Effector CD8-positive, alpha-beta T cell (primary cell): ENCODE measurements around the gene ITGA7.
A peak's percentile ranks its signal among the peaks of the same experiment; 100 is the strongest.

ENCODE experiments used
- DNase-seq: peaks from one replicate; lab custom pipeline; 2025; lab: John Stamatoyannopoulos, UW

The ITGA7 gene

DNA sequence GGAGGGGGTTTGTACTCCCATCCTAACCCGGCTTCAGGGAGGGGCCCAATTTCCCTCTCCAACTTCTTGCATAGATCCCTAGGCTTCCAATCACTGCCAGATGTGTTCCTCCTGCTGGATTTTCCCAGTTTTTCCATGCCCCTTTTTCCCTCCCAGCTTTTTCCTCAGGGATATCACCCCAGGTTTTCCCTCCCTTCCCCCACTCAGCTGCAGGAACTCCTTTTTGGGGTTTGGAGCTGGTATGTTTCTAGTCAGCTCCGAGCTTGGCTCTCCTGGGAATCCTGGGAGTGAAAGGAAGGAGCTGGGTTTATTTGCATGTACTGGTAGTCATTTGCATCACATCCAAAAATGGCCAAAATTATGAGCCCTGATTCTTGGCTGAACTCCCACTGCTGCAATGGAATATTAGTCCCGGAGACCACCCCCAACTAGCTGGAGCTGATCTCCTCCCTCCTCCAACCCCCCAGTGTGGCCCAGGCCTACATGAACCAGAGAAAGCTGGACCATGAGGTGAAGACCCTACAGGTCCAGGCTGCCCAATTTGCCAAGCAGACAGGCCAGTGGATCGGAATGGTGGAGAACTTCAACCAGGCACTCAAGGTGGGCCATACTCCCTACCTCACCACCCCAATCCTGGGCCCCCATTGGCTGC, 11.0 kb upstream of the ITGA7 start:
- DNase-seq: no peak

DNA sequence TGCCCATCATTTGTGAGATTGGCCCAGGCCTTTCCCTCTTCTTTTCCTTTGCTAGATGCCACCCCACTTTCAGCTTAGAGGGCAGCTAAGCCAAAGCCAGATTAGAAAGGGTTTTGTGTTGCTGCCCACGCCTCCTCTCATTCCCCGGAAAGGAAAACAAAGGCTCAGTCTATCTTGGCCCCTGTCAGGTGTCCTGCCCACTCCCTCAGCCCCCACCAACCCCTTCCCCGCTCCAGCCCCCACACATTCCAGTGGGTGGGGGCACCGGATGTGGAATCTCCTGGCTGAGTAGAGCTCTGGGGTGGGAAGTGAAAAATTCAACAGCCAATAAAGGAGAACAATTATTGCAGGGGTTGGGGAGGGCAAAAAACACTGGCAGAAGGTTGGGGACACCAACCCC, 10.3 kb upstream of the ITGA7 start:
- no peak for DNase-seq

DNA sequence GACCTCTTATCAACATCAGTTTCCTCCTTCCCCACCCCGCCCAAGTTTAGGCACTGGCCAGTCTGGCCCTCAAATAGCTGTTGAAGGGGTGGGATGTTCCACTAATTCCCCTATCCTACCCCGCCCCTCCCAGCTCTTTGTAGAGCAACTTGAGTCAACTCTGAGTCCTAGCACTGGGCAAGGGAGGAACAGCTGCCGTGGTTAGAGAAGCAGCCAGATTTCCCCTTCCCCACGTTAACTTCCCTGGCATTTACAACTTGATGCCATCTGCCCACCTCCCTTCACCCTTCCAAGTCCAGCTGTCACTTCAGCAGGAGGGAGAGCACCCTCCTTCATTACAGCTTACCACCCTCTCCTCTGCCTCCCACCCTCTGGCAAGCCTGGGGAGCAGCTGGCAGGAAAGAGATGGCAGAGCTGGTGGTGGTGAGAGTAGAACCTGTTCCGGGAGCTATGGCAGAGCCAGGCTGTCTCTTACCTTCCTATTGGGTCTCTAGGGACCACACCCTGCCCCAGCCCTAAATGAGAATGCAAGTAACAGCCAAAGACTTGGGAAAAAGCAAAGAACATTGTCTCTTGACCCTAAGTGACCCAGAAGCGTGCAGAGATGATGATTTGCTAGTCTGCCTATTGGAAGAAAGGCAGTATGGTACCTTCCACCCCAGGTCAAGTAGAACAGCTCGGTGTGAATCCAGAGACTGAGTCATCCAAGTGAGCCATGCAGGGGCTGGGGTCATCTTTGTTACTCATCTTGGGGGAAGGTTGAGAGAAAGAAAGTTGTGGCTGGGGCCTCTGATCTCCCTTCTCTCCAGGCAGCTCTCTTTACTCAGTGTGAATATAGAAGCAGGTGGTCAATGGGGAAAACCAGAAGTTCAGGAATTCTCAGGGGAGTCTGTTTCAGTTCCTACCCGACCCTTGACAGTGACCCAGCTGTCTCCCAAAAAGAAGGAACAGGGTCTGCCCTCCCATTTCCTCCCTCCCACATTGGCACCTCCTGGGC, 9.6 kb upstream of the ITGA7 start:
- no peak for DNase-seq

DNA sequence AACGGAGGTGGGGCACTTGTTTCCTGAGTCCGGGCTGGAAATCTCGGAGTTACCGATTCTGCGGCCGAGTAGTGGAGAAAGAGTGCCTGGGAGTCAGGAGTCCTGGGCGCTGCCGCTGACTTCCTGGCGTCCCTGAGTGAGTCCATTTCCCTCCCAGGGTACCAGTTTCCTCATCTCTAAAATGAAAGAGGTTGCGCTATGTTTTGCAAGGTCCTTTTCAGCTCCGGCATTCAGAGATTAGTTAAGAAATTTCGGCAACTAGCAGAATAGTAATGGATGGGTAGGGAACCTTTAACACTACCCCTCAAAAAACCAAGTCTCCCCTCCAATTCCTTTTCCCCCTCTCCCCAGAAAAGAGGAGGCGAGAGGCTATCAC, 8.9 kb upstream of the ITGA7 start:
- DNase-seq: no peak

DNA sequence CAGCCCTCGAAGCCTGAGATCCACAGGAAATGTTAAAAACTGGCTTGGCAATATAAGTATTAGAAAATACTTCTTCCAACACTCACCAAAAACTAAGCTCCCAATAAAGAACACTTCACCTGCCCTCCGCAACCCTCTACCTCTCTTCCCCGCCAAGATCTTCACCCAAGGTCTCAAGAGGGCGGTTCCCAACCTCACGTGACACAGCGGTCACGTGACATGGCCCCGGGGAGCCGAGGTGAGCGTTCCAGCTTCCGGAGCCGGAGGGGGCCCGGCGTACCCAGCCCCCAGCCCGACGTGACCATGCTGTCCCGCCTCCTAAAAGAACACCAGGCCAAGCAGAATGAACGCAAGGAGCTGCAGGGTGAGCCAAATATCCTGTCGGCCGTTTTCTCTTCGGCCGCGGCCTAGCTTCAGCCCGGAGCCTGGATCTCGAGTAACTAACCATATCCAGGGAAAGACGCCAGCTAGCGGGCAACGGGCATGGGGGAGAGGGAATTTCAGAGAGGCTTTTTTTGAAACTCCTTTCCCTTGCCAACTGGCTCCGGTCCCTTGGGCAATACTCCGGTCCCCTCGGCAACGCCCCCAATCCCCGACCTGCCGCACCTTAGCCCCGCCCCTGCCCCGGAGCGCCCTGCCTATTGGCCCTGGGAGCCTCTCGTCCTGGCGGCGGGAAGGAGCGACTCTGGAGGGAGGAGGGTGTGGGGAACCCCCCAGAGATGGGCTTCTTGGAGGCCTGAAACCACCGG, 8.3 kb upstream of the ITGA7 start, which contains the start of gene BLOC1S1:
BLOC1S1 (plus strand) TSS at position 214 of the 749 bp plus-strand sequence; CDS start at position 220, 6 bp downstream.
- peak; percentile 93 for DNase-seq

DNA sequence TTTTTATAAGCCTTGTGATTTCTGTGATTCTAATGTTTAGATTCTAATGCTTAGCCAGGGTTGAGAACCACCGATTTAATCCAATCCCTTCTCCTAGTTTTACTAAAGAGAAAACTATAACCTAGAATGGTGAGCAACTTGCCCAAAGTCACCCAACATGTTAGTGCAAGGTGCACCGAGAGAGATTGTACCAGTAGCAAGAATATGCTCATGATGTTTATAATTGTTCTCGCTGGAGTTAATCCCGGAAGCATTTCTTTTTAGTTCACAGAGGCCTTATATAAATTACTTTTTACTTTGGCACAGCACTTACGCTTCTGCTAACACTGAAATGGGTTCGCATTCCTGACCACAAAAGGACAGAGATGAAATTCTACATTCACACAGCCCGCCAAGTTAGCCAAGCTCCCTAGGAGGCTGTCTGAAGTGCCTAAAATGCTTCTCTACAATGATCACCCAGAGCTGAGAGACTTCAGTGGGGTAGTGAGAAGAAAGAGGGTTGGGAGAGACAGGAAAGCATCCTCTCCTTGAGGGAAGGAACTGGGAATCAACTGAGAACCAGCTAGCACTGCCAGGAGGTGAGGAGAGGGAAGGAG, 7.6 kb upstream of the ITGA7 start:
- DNase-seq: no peak

DNA sequence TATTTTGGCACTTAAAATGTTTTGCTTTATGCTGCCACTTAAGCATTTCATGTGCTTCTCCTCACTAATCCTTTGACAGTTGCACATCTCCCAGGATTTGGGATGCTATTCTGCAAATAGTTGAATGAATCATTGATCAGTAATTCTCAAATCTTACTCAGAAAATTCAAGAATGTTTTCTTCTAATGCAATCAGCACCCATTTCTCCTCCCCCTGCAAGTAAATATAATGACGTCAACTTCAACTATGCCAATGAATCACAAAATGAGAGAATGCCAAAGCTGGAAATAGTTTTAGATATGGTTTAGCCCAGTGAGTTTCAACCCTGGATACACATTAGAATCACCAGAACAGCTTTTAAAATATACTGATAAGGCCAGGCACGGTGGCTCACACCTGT, 6.0 kb upstream of the ITGA7 start:
- DNase-seq: no peak

DNA sequence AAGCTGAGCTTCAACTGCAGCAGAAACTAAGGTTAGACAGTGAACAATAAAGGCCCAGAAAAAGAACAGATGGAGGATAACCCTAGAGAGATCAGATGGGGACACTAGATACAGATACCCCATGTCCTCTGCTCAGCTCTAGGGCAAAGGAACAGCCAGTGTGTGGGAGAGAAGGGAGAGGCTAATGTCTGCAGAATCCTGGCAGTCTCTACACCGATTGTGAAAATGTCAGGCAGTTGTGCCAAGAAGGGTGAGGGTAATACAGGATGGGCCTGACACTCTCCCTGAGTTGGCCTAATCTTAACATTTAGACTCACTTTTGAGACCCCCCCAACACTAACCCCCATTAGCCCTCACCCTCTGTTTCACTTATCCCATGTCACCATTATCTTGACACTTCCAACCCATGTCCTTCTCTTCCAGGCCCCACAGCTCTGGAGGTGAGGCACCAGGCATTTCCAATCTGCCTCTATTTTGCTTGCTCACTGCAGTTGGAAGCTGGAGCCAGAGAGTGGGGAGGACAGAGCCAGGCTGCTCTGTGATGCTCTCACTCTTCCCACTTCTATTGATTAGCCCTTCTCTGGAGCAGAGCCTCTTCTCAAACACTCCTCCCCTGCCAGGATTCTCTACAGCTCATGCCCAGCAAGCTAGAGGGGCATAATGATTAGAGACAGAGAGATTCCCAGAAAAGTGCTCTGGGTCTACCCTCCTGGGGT, 5.2 kb upstream of the ITGA7 start:
- no peak for DNase-seq

DNA sequence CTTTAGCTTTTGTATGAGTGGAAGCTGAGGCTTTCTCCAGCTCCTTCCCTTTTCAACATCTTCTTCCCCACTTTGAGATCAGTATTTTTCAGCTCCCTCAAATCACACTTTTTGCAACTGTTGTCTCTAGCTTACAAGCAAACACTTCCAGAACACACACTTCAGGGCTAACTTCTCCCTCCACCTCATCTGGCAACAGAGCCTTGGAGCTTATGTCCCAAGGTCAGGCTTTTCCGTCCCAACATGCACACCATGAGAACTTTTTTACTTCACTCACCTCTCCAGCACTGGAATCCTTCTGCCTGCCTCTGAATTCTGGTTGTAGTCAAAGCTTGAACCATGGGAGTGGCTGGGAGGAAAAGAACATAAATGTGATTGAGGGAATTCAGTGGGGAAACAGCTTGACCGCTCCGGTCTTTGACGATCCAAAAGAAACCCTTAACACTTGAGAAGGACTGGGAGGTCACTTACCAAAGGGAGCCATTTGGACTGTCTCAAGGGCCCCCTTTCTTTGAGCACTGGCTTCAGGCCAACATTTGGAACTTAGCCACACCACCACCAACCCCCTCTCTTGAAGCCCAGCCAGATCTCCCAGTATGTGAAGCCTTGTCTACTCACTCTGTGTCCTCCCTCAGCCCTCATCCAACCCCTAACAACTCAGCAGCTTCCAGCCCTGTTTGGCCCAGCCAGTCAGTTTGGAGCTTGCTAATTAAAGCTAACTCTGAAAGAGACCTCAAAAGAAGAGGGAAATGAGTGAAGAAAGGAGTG, 4.3 kb upstream of the ITGA7 start:
- DNase-seq: no peak

DNA sequence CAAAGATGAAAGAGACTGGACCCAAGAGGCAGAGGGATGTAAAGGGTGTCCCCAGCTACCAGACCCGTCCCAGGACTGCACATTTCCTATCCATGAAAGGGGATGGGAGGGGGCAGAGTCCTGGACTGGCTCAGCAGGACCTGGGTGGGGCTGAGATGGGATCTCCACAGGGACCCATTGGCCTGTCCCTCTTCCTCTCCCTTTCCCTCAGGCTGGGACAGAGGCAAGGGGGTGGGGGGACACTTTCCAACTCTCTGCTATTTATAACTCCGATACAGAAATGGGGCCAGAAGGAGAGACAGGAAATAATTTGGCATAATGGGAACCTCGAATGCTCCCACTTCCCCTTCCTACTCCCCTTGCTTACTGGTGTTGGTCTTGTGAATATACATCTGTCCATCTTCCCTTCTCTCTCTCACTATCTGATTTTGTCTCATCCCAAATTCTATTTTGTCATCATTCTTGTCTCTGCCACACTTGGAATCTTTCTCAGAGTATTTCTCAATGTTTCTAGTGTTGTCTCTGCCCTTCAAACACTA, 1.1 kb upstream of the ITGA7 start:
- no peak for DNase-seq

DNA sequence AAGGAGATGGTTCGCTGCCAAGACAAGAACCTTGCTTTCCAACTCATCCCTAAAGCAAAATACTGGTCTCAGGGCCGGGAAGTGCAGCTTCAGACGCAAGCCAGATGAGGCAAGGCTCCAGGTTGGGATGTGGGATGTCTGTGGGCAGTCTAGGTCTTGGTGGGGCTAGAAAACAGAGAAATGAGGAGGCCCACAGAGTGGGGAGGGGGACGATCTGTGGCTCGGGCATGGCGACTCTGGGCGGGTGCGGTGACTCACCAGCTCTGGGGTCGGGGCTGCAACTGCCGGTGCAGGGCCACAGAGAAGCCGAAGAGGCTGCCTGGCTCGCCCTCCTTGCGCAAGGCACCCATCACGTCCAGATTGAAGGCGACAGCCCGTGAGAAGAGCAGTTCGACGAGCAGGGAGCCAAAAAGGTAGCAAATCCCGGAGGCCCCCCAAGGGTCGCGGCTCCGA, 459 bp downstream of the ITGA7 start:
- DNase-seq: no peak

DNA sequence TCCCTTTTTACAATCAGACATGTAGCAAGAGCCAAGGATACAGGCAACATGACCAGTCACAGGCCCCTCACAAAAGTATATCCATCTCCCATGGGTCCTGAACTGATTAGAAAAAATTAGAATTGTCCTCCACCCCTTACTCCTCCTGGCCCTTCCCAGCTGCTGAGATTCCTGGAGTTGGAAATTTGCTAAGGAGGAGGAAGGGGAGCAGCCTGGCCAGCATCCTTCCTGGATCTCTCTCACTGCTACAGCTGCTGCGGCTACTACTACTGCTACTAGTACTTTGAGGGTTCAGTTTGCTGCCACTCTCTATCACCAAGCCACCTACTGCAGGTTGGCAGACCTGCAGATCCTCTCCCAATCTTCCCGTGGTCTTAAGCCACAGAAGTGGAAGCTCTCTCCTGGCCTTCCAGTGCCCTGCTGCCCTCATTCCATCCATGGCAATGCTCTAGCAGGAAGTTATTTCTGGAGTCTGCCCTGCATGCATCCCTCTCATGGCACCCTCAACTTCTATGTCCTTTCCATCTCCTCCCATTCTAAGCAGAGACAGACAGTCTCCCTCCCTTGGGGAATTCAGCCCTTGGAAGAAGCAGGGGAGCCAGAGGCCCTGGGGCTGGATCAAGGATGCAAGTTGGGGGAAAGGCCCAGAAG, 1.0 kb downstream of the ITGA7 start:
- DNase-seq: no peak

DNA sequence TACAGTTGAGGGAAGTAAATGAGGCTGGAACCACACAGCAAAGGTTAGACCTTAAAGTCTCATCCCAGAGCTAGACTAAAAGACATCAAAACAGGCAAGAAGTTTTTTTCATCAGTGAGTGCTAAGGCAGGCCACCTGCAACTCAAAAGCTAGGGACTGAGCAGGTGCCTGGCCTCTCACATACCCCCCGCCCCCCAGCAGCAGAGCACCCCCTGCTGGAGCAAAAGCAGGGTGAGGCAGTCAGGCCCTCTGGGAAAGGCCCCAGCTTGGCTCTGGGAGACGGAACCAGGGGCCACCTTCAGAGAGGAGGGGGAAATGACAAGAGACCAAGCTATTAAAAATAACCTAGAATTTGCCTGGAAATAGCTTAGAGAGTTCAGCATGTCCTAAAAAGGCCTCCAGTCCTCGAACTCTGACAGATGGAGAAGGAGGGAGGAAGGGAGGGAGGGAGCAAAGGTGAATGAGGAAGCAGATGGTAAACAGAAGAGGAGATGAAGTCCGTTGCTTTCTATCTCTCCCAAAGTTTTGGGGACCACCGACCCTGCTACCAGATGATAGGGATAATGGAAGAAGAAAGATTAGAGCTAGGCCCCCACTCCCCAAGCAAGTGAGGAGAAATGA, 1.8 kb downstream of the ITGA7 start:
- no peak for DNase-seq

DNA sequence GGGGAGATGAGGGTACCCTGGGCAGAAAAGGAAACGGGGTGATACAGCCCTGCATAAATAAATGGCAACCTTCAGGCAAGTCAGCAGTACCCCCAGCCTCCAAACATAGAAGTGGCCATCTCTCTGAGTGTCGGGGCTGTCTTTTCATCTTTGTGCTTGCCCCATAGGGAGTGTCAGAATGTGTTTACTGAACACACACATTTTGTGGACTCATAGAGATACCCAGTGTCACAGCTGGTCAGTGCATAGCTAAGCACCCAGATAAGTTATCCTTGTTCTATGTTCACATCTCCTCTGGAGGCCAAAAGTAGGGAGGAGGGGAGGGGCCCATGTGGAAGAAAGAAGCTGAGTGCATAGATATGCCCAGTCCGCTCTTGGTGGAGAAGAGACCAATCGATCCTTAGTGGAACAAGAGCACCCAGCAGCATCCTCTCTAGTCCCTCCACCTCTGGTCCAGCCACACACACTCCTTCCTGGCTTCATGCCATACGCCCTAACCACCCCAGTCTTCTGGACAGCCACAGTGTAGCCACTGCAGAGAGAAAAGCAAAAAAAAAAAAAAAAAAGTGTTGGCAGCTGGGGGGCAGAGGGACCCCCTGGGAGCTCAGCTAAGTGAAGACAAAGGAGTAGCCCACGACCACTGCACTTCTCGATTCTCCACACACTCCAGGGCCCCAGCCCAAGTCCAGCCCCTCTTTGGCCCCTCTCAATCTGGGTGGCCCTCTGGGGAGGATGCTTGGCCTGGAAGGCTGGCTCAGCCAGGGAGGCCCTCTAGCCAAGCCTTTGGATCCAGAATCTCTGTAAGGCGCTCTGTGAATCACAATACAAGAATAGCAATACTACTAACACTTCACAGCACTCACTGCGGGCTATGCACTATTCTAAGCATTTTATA, 2.6 kb downstream of the ITGA7 start:
- no peak for DNase-seq

DNA sequence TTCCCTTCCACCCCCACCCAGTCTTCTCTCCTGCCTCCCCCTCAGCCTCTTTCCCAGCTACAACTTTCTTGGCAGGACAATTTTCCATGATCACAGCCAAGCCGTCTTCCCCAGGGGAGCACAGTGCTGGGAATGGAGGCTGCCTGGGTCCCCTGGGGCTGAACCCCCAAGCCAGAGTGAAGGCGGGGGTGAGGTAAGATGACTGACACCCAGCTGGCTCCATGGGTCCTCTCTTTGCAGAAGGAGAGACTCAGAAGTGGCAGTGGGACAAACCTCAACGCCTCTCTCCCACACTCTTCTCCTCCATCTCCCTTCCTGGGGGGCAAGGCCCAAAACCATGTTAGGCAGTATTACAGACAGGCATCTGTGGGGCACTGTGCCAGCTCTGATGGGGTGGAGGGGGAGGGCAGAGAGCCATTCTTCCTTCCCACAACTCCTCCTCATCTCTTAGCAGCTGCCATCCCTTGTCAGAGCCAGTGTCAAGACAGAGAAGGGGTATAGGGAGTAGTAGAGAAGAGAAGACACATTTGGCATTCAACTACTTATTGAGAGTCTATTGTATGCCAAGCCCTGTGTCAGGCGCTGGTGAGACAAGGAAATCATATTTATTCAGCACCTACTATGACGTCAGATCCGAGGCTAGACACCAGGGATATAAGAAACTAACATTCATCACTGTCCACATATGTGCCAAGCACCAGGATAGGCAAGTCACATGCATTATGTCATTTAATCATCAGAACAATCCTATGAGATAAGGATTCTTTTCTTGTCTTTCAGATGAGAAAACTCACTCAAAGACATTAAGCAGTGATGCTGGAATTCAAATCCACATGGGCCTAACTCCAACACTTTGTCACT, 3.6 kb downstream of the ITGA7 start:
- DNase-seq: no peak

DNA sequence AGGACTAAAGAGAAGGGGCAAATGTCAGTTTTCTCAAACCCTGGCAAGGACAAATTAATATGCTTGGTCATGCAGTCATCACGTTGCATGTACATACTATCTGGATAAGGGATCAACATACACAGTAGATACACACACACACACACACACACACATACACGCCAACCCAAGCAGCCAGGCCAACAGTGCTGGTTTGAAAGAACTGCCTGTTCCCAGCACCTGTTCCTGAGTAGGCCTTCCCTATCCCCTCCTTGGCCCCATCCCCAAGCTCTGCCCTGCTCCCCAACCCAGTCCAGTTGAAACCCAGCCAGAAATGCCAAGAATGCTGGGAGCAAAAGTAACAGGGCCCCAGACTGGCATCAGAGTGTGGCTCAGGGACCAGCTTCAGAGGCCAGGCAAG, 4.4 kb downstream of the ITGA7 start:
- no peak for DNase-seq

DNA sequence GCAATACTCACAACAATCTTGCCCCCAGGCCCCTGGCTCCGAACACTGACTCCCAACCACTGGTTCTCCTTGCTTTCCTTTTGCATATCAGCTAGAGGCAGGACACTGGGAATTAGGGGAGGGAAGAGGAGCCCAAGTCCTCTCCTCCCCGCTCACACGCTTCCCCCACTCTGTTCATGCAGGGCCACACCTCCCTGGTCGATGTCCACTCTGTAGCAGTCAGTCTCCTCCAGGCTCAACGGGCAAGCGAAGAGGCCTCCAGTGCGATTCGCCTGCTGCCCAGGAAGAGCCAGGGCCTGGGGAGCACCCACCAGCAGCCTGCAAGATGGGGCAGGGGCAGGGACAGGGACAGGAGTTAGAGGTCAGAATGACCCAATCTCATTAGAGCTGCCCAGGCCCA, 4.8 kb downstream of the ITGA7 start:
- DNase-seq: no peak
